Activated CD4-positive, alpha-beta T cell treated with anti-CD3 and anti-CD28 coated beads for 24 hours (primary cell): ENCODE data around the gene STXBP6.

Source experiments
- DNase-seq, 2 donors: peaks; one replicate each; pipeline ENCODE4 v3.0.0-alpha.2; 2020; ENCODE audit warnings: low read depth in 2 of 2

The STXBP6 gene

GRCh38 chr14:25015761-25016160, 34.2 kb downstream of the STXBP6 start:
- DNase-seq: no peak

- no peak for DNase-seq
Observed at GRCh38 chr14:25014440-25014839, 35.5 kb downstream of the STXBP6 start.

- no peak for DNase-seq
Observed at GRCh38 chr14:25011095-25011494, 38.9 kb downstream of the STXBP6 start.

GRCh38 chr14:25010471-25010870, 39.5 kb downstream of the STXBP6 start:
- no peak for DNase-seq

- no peak for DNase-seq
Observed at GRCh38 chr14:25009891-25010290, 40.1 kb downstream of the STXBP6 start.

GRCh38 chr14:25007832-25008231, 42.1 kb downstream of the STXBP6 start:
- DNase-seq: no peak

GRCh38 chr14:25006961-25007795, 42.8 kb downstream of the STXBP6 start:
- no peak for DNase-seq

GRCh38 chr14:25006031-25006430, 43.9 kb downstream of the STXBP6 start:
- DNase-seq: no peak

GRCh38 chr14:25004389-25004809, 45.5 kb downstream of the STXBP6 start:
- no peak for DNase-seq

- DNase-seq: no peak
Observed at GRCh38 chr14:25003537-25003936, 46.4 kb downstream of the STXBP6 start.

GRCh38 chr14:25001601-25002000, 48.3 kb downstream of the STXBP6 start:
- DNase-seq: no peak

GRCh38 chr14:25001156-25001555, 48.8 kb downstream of the STXBP6 start:
- no peak for DNase-seq

- no peak for DNase-seq
Observed at GRCh38 chr14:24999157-24999556, 50.8 kb downstream of the STXBP6 start.

GRCh38 chr14:24996930-24997725, 52.8 kb downstream of the STXBP6 start:
- no peak for DNase-seq

GRCh38 chr14:24995016-24995415, 54.9 kb downstream of the STXBP6 start:
- no peak for DNase-seq

GRCh38 chr14:24993631-24994030, 56.3 kb downstream of the STXBP6 start:
- no peak for DNase-seq

- DNase-seq: no peak
Observed at GRCh38 chr14:24992624-24993360, 57.2 kb downstream of the STXBP6 start.

GRCh38 chr14:24991821-24992220, 58.1 kb downstream of the STXBP6 start:
- no peak for DNase-seq

- no peak for DNase-seq
Observed at GRCh38 chr14:24991288-24991687, 58.7 kb downstream of the STXBP6 start.

- no peak for DNase-seq
Observed at GRCh38 chr14:24990773-24991172, 59.2 kb downstream of the STXBP6 start.

- no peak for DNase-seq
Observed at GRCh38 chr14:24990050-24990449, 59.9 kb downstream of the STXBP6 start.

- DNase-seq: no peak
Observed at GRCh38 chr14:24988760-24989159, 61.2 kb downstream of the STXBP6 start.
